Endothelial cell of umbilical vein (primary cell): Measurements from ENCODE around the gene TXNDC17. TPM values are rescaled to one million over a fixed set of nuclear protein-coding genes. Genes with fewer than 3 reads are reported as not detected.

Experiments
- BruUV-seq: library from RNA; stranded (reverse); fragments of 400-500 nt; replicated peaks from 2 replicates; lab custom pipeline; 2021; lab: Mats Ljungman, UMichigan
- CTCF ChIA-PET: fragments of 300-600, 350-600 bp; sonication (Branson Sonifier 250); formaldehyde crosslinking; loops from one replicate; lab custom pipeline; 2021; ENCODE audit warnings: antibody characterized with exemption, inconsistent platforms; lab: Charles Lee
- POLR2A ChIA-PET: fragments of 300-600, 350-600 bp; sonication (Branson Sonifier 250); formaldehyde crosslinking; loops from one replicate; lab custom pipeline; 2021; ENCODE audit warnings: antibody characterized with exemption, inconsistent platforms; lab: Charles Lee
- DNase-seq: peaks from one replicate; pipeline ENCODE4 v3.0.0-alpha.2; 2011; ENCODE audit warnings: low read depth, low spot score
- FAIRE-seq: peaks from 2 replicates; lab custom pipeline; 2011; peaks lifted over from hg19 to GRCh38; lab: Jason Lieb, UNC
- H2AFZ ChIP-seq: 2 replicates; pipeline ENCODE4 v1.6.0; 2012; ENCODE audit warnings: low read depth, low read length, control low read depth, inconsistent platforms
- H3K27ac ChIP-seq: 2 replicates; pipeline ENCODE4 v1.5.1; 2011; ENCODE audit warnings: low read depth, mild to moderate bottlenecking, control low read depth, low read length, moderate library complexity; ENCODE audit not compliant: insufficient read depth
- H3K27me3 ChIP-seq, 2 experiments: 2 replicates each; pipeline versions ENCODE4 v1.6.0 to v1.6.1; 2011; ENCODE audit warnings: low read length in 2 of 2, mixed read lengths in 1 of 2; ENCODE audit not compliant: control insufficient read depth in 2 of 2, insufficient read depth in 2 of 2
- H3K36me3 ChIP-seq, 2 experiments: 2 replicates in 1 of 2; 3 replicates in 1 of 2; pipeline ENCODE4 v1.5.1; 2011; ENCODE audit warnings: low read length in 2 of 2, mild to moderate bottlenecking in 1 of 2, moderate library complexity in 1 of 2; ENCODE audit not compliant: control insufficient read depth in 2 of 2, insufficient read depth in 2 of 2; ENCODE audit errors: extremely low read depth in 1 of 2
- H3K4me1 ChIP-seq: 3 replicates; pipeline ENCODE4 v1.5.1; 2011; ENCODE audit warnings: mild to moderate bottlenecking, low read length; ENCODE audit not compliant: control insufficient read depth, insufficient read depth; ENCODE audit errors: extremely low read depth
- H3K4me2 ChIP-seq: 2 replicates; pipeline ENCODE4 v1.6.1; 2011; ENCODE audit warnings: low read length, control low read depth, mixed read lengths; ENCODE audit not compliant: insufficient read depth
- H3K4me3 ChIP-seq, 3 experiments: fragments of 200-600 bp in 1 of 3; sonication (generic), shearing (Covaris generic) in 1 of 3; replicated peaks in 1 of 3; 2 replicates each; pipeline ENCODE4 v1.5.1; 2011 to 2016; ENCODE audit warnings: control low read depth in 3 of 3, low read length in 3 of 3, mild to moderate bottlenecking in 2 of 3, inconsistent platforms in 1 of 3, low read depth in 1 of 3, moderate library complexity in 1 of 3; ENCODE audit not compliant: insufficient read depth in 1 of 3
- H3K79me2 ChIP-seq: 2 replicates; pipeline ENCODE4 v1.6.0; 2012; ENCODE audit warnings: low read length, inconsistent platforms; ENCODE audit not compliant: control insufficient read depth, insufficient read depth
- H3K9ac ChIP-seq: replicated peaks from 2 replicates; pipeline ENCODE3; 2011; ENCODE audit warnings: low read length, control low read depth; ENCODE audit not compliant: insufficient read depth; ENCODE audit errors: extremely low read depth
- H3K9me1 ChIP-seq: replicated peaks from 3 replicates; pipeline ENCODE4 v1.6.0; 2011; ENCODE audit warnings: mild to moderate bottlenecking, low read length; ENCODE audit not compliant: control insufficient read depth, insufficient read depth; ENCODE audit errors: extremely low read depth
- H3K9me3 ChIP-seq: replicated peaks from 2 replicates; pipeline ENCODE4 v1.5.1; 2012; ENCODE audit warnings: low read length, inconsistent platforms; ENCODE audit not compliant: control insufficient read depth, insufficient read depth
- H4K20me1 ChIP-seq: replicated peaks from 2 replicates; pipeline ENCODE3; 2011; ENCODE audit warnings: mild to moderate bottlenecking, low read length; ENCODE audit not compliant: control insufficient read depth, insufficient read depth; ENCODE audit errors: extremely low read depth
- EZH2 ChIP-seq: IDR thresholded peaks from 2 replicates; pipeline ENCODE4 v1.6.1; 2012; ENCODE audit warnings: borderline replicate concordance, low read depth, mild to moderate bottlenecking, moderate library complexity, low read length, inconsistent platforms; ENCODE audit not compliant: severe bottlenecking
- GATA2 ChIP-seq: IDR thresholded peaks from 2 replicates; pipeline ENCODE4 v1.7.0; 2011; ENCODE audit warnings: low read depth, mild to moderate bottlenecking, moderate library complexity, mixed read lengths, low read length; ENCODE audit not compliant: insufficient read length, insufficient read depth
- POLR2A ChIP-seq: IDR thresholded peaks from 2 replicates; pipeline ENCODE4 v1.6.1; 2012; ENCODE audit warnings: low read depth, mild to moderate bottlenecking, control low read depth, low read length
- POLR2AphosphoS5 ChIP-seq: IDR thresholded peaks from 2 replicates; pipeline ENCODE4 v1.6.1; 2012; ENCODE audit warnings: low read depth, mild to moderate bottlenecking, control low read depth, low read length, moderate library complexity; ENCODE audit not compliant: insufficient read depth
- dilution Hi-C: fragments of 300-500 bp; cut with MboI; formaldehyde crosslinking; loops from one replicate; pipeline ENCODE4 v1.15.0; 2019; ENCODE audit warnings: low sequenced_read_pairs; ENCODE audit not compliant: extremely low pct_ligation_motif_present
- intact Hi-C: fragments of 100-400 bp; cut with micrococcal nuclease; formaldehyde crosslinking; loops from one replicate; pipeline ENCODE4 v1.10.0; 2022
- polyA plus RNA-seq, 4 experiments: library from polyadenylated mRNA; depleted of rRNA in 3 of 4; stranded (reverse) in 3 of 4; unstranded in 1 of 4; fragments of >200 nt; gene quantifications; 2 replicates each; pipeline versions ENCODE4 v1.2.1 to v1.2.3, GENCODE V29; 2011 to 2012; ENCODE audit warnings: missing spikeins in 1 of 4
- total RNA-seq: library from RNA; stranded (reverse); gene quantifications from 2 replicates; pipeline ENCODE4 v1.2.3, GENCODE V29; 2021
- TF ChIP-seq, protein P1 (sequence below): IDR thresholded peaks from 2 replicates; pipeline ENCODE4 v1.6.1; 2011; ENCODE audit not compliant: insufficient read depth, insufficient read length
- TF ChIP-seq, protein P2 (sequence below), 2 donors: IDR thresholded peaks; 1 replicate in 1 of 2; 2 replicates in 1 of 2; pipeline ENCODE4 v1.5.1; 2011; ENCODE audit warnings: low read length in 2 of 2, mild to moderate bottlenecking in 2 of 2, moderate library complexity in 2 of 2, control low read depth in 1 of 2, inconsistent platforms in 1 of 2, low read depth in 1 of 2; ENCODE audit not compliant: insufficient read depth in 1 of 2; ENCODE audit errors: extremely low read depth in 1 of 2

TXNDC17 gene
- total and polyA plus RNA-seq, 2 donors (not counting 3 experiments of a cell fraction or from before 2014, with no cell fraction given): 101 to 297 TPM

DNA sequence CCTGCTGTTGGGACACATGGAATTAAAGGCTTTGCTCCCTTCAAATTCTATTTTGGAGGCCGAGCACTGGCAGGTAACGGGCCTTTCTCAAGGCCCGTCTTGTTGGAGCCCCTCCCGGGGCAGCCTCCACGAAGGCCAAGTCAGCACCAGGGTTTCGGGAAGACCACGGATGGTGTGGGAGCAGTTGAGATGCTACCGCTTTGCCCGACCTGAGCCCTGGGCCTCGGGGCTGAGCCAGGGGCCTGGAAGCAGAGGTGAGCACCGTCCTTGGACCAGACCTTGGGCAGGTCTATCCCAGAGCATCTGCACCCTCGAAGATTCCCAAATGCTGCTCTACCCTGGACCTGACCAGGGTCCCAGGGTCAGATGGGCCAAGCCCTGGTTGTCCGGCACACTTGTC is 33.7 kb downstream of the TXNDC17 start:
- H3K79me2 ChIP-seq: no peaks in the 10 kb centered on the region
- TF ChIP-seq GATA2 (no peak), EZH2 (no peak), POLR2AphosphoS5 (no peak), POLR2A (no peak)
- TF ChIP-seq, protein P1, sequence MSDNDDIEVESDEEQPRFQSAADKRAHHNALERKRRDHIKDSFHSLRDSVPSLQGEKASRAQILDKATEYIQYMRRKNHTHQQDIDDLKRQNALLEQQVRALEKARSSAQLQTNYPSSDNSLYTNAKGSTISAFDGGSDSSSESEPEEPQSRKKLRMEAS: no peak
- DNase-seq (no peak), FAIRE-seq (no peak)
- H4K20me1 ChIP-seq: no peaks in the 10 kb centered on the region
- H3K9me1 ChIP-seq: no peaks in the 10 kb centered on the region
- H3K9ac ChIP-seq: no peak overlapping the region
- no peak overlapping the region for H3K4me3 ChIP-seq
- H3K27ac ChIP-seq: no peak overlapping the region
- no TSS peak for BruUV-seq
- H3K4me1 ChIP-seq: no peaks in the 10 kb centered on the region
- intact Hi-C loops: no loop called here
- no peaks in the 10 kb centered on the region for H3K9me3 ChIP-seq
- CTCF ChIA-PET: no interaction called here
- no peaks in the 10 kb centered on the region for H3K36me3 ChIP-seq
- no peak overlapping the region for H2AFZ ChIP-seq
- dilution Hi-C loops: no loop called here
- no peak overlapping the region for H3K4me2 ChIP-seq
- POLR2A ChIA-PET: no interaction called here
- peaks cover 2 to 7% of the 10 kb centered on the region in 2 experiments for H3K27me3 ChIP-seq

DNA sequence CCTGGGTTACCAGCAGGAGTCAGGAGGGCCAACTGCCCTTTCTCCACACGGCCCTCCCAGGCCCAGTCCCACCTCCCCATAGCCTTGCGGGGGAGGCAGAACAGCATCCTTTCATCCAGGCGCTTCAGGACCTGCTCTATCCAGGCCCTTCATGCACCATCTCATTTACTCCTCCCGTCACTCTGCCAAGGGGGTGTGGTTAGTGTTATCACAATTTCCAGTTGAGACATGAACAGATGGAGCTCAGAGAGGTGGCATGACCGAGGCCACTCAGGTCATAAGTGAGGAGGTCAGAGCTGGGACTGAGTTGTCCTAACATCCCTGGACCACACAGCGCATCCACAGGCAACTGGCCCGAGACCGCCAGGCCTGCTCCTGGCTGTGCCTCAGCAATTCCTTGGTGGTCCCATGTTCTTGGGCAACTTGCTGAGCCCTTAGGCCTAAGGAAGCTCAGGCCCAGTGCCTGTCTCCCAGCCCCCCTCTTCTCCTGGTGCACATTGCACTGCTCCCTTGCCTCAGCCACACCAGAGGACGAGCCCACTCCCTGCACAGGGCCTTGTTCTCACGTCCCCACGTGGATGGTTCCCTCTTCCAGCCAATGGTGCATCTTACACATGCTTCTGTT is 34.5 kb downstream of the TXNDC17 start:
- dilution Hi-C loops (no loop called here), intact Hi-C loops (no loop called here)
- no TSS peak for BruUV-seq
- no peak overlapping the region for H3K9ac ChIP-seq
- CTCF ChIA-PET: interaction anchor here (1.6 kb wide), 1 partner anchor 9 kb away, joined by 7 read pairs; no protein-coding TSS in a partner anchor
- POLR2A ChIA-PET: no interaction called here
- H3K36me3 ChIP-seq: no peaks in the 10 kb centered on the region
- FAIRE-seq (no peak), DNase-seq (no peak)
- TF ChIP-seq, protein P2, sequence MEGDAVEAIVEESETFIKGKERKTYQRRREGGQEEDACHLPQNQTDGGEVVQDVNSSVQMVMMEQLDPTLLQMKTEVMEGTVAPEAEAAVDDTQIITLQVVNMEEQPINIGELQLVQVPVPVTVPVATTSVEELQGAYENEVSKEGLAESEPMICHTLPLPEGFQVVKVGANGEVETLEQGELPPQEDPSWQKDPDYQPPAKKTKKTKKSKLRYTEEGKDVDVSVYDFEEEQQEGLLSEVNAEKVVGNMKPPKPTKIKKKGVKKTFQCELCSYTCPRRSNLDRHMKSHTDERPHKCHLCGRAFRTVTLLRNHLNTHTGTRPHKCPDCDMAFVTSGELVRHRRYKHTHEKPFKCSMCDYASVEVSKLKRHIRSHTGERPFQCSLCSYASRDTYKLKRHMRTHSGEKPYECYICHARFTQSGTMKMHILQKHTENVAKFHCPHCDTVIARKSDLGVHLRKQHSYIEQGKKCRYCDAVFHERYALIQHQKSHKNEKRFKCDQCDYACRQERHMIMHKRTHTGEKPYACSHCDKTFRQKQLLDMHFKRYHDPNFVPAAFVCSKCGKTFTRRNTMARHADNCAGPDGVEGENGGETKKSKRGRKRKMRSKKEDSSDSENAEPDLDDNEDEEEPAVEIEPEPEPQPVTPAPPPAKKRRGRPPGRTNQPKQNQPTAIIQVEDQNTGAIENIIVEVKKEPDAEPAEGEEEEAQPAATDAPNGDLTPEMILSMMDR (IDR thresholded peaks at IDR 0.05; ENCODE audit: extremely low read depth in 1 of 2, insufficient read depth in 1 of 2, low read depth in 1 of 2, low read length in 2 of 2): no peak
- no peak for TF ChIP-seq EZH2
- no peak overlapping the region for H2AFZ ChIP-seq
- H3K4me2 ChIP-seq: no peak overlapping the region
- no peaks in the 10 kb centered on the region for H3K9me1 ChIP-seq
- H3K9me3 ChIP-seq: no peaks in the 10 kb centered on the region
- H3K79me2 ChIP-seq: no peaks in the 10 kb centered on the region
- H3K4me1 ChIP-seq: no peaks in the 10 kb centered on the region
- H4K20me1 ChIP-seq: no peaks in the 10 kb centered on the region
- H3K27me3 ChIP-seq: peaks cover 2 to 7% of the 10 kb centered on the region in 2 experiments
- H3K4me3 ChIP-seq: no peak overlapping the region
- H3K27ac ChIP-seq: no peak overlapping the region
